Thoracic aorta (tissue), 2 donors: ENCODE data around the gene C16orf92. TPM values are rescaled to one million over a fixed set of nuclear protein-coding genes. Genes with fewer than 3 reads are reported as not detected.

Experiments used
- ATAC-seq: fragments of 150-250 bp; one replicate; pipeline ENCODE4 v1.8.0; 2017; ENCODE audit warnings: low read depth; ENCODE audit not compliant: insufficient number of reproducible peaks, low FRiP score
- DNase-seq: peaks from one replicate; pipeline ENCODE4 v3.0.0-alpha.2; 2020; ENCODE audit warnings: low spot score
- H3K27ac ChIP-seq, 2 donors: fragments of 200-600 bp; sonication (generic); 1 replicate in 1 of 2; 2 replicates in 1 of 2; pipeline ENCODE4 v1.5.1; 2016; ENCODE audit warnings: mild to moderate bottlenecking in 2 of 2, moderate library complexity in 2 of 2
- H3K27me3 ChIP-seq: fragments of 200-600 bp; sonication (generic); replicated peaks from 2 replicates; pipeline ENCODE4 v1.6.0; 2016; ENCODE audit warnings: mild to moderate bottlenecking; ENCODE audit not compliant: insufficient read depth
- H3K36me3 ChIP-seq: fragments of 200-600 bp; sonication (generic); one replicate; pipeline ENCODE4 v1.5.1; 2016
- H3K4me1 ChIP-seq, 2 donors: fragments of 200-600 bp; sonication (generic); 1 replicate in 1 of 2; 2 replicates in 1 of 2; pipeline versions ENCODE4 v1.5.1 to v1.6.0; 2016; ENCODE audit warnings: low read depth in 2 of 2, mild to moderate bottlenecking in 1 of 2; ENCODE audit not compliant: control insufficient read depth in 1 of 2
- H3K4me3 ChIP-seq: fragments of 200-600 bp; sonication (generic); 2 replicates; pipeline ENCODE4 v1.5.1; 2016; ENCODE audit warnings: mild to moderate bottlenecking
- H3K9me3 ChIP-seq: fragments of 200-600 bp; sonication (generic); 2 replicates; pipeline ENCODE4 v1.5.1; 2016
- total RNA-seq, 2 donors: library from RNA; depleted of rRNA; stranded (reverse); fragments of >200 nt; gene quantifications; one replicate each; pipeline versions ENCODE4 v1.1.0 to v1.2.3, GENCODE V29; 2016
- TF ChIP-seq, protein P1 (sequence below): fragments of 200-600 bp; sonication (generic); IDR thresholded peaks from one replicate; pipeline ENCODE4 v1.5.1; 2019; ENCODE audit warnings: antibody characterized with exemption

C16orf92 gene
- total RNA-seq, 2 donors from 2014 or later, result not detected

GRCh38 chr16:30068333-30068732, 45.3 kb downstream of the C16orf92 start:
- Histone ChIP-seq H3K27me3 (no peaks in the 10 kb centered on the region), H3K27ac (peak overlapping the region; percentile 20 to 44), H3K4me3 (no peak overlapping the region), H3K4me1 (peaks cover 27 to 49% of the 10 kb centered on the region in 2 donors), H3K9me3 (no peaks in the 10 kb centered on the region), H3K36me3 (peaks cover 53% of the 10 kb centered on the region)
- DNase-seq (no peak), ATAC-seq (no peak)
- TF ChIP-seq, protein P1, sequence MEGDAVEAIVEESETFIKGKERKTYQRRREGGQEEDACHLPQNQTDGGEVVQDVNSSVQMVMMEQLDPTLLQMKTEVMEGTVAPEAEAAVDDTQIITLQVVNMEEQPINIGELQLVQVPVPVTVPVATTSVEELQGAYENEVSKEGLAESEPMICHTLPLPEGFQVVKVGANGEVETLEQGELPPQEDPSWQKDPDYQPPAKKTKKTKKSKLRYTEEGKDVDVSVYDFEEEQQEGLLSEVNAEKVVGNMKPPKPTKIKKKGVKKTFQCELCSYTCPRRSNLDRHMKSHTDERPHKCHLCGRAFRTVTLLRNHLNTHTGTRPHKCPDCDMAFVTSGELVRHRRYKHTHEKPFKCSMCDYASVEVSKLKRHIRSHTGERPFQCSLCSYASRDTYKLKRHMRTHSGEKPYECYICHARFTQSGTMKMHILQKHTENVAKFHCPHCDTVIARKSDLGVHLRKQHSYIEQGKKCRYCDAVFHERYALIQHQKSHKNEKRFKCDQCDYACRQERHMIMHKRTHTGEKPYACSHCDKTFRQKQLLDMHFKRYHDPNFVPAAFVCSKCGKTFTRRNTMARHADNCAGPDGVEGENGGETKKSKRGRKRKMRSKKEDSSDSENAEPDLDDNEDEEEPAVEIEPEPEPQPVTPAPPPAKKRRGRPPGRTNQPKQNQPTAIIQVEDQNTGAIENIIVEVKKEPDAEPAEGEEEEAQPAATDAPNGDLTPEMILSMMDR, result no peak

- Histone ChIP-seq H3K27ac (peak overlapping the region; percentile 20 to 44), H3K9me3 (no peaks in the 10 kb centered on the region), H3K4me3 (no peak overlapping the region), H3K36me3 (peaks cover 53% of the 10 kb centered on the region), H3K4me1 (peaks cover 23 to 43% of the 10 kb centered on the region in 2 donors), H3K27me3 (no peaks in the 10 kb centered on the region)
- TF ChIP-seq, protein P1, result peak; percentile 34
- ATAC-seq, result no peak
- no peak for DNase-seq
Measured at GRCh38 chr16:30068750-30069610, 46.0 kb downstream of the C16orf92 start.

DNA sequence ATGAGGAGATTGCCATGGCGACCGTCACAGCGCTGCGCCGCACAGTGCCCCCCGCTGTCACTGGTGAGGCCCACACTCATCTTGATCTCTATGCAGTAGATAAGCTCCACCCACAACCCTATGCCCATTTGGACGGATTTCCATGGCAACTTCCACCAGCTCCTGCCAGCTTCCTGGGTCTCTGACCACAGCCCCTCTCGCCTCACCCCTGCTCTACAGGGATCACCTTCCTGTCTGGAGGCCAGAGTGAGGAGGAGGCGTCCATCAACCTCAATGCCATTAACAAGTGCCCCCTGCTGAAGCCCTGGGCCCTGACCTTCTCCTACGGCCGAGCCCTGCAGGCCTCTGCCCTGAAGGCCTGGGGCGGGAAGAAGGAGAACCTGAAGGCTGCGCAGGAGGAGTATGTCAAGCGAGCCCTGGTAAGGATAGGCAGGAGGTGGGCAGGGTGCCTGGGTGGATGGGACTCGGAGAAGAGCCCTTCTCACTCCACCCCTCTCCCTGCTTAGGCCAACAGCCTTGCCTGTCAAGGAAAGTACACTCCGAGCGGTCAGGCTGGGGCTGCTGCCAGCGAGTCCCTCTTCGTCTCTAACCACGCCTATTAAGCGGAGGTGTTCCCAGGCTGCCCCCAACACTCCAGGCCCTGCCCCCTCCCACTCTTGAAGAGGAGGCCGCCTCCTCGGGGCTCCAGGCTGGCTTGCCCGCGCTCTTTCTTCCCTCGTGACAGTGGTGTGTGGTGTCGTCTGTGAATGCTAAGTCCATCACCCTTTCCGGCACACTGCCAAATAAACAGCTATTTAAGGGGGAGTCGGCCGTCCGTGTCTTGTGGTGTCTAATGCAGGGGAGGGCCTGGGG, 46.8 kb downstream of the C16orf92 start:
- Histone ChIP-seq H3K4me3 (no peak overlapping the region), H3K27me3 (no peaks in the 10 kb centered on the region), H3K9me3 (no peaks in the 10 kb centered on the region), H3K27ac (no peak overlapping the region), H3K36me3 (peaks cover 53% of the 10 kb centered on the region), H3K4me1 (peaks cover 23 to 45% of the 10 kb centered on the region in 2 donors)
- ATAC-seq (no peak), DNase-seq (no peak)
- TF ChIP-seq, protein P1, result no peak

DNA sequence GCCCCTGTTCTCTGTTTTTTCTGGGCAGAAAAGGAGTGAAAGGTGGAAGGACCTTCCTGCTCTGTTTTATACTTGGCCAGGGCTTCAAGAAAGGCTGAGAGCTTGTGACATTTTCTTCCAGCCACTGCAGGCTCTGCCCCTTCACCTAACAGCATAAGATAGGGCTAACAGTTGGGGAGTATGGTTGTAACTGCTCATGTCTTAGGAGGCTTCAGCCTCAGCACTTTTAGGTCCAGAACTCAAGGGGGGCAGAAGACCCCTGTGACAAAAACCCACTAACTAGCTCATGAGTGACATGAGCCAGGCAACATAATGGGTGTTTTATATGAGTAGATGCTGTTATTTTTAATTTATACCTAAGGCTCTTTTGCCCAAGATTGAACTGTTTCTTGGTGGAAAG, 47.5 kb downstream of the C16orf92 start:
- peaks cover 27 to 51% of the 10 kb centered on the region in 2 donors for H3K4me1 ChIP-seq
- ATAC-seq (no peak), DNase-seq (no peak)
- H3K27ac ChIP-seq, result no peak overlapping the region
- TF ChIP-seq, protein P1, result no peak
- no peaks in the 10 kb centered on the region for H3K27me3 ChIP-seq
- H3K4me3 ChIP-seq, result no peak overlapping the region
- H3K36me3 ChIP-seq, result peaks cover 53% of the 10 kb centered on the region
- no peaks in the 10 kb centered on the region for H3K9me3 ChIP-seq

Other genes starting within 250 kb of the C16orf92 start
- not detected for gene ZG16, start 244.9 kb upstream of the C16orf92 start, total RNA-seq
- gene KIF22, start 232.4 kb upstream of the C16orf92 start, total RNA-seq, result 10 to 100 TPM; 11.4 to 15.2 TPM
- gene MAZ, start 216.7 kb upstream of the C16orf92 start, total RNA-seq, result 10 to 100 TPM; 73.0 to 99.4 TPM
- 10 to 100 TPM; 39.4 to 40.8 TPM for gene PRRT2, start 211.0 kb upstream of the C16orf92 start, total RNA-seq
- gene PAGR1, start 207.0 kb upstream of the C16orf92 start, total RNA-seq, result 10 to 100 TPM; 40.8 to 45.2 TPM
- 100 to 1,000 TPM; 175 to 190 TPM for gene MVP, start 202.7 kb upstream of the C16orf92 start, total RNA-seq
- gene CDIPT, start 160.0 kb upstream of the C16orf92 start, total RNA-seq, result 100 to 1,000 TPM in 1 of 2 donors, 10 to 100 TPM in 1; 92.1 to 107 TPM
- 1 to 10 TPM in 1 of 2 donors, under 1 TPM in 1; 0.63 to 1.4 TPM for gene SEZ6L2, start 123.6 kb upstream of the C16orf92 start, total RNA-seq
- gene ASPHD1, start 122.7 kb upstream of the C16orf92 start, total RNA-seq, result under 1 TPM in 1 of 2 donors, not detected in 1; 0.27 TPM
- gene KCTD13, start 97.0 kb upstream of the C16orf92 start, total RNA-seq, result 10 to 100 TPM; 29.2 to 37.1 TPM
- gene TMEM219, start 61.1 kb upstream of the C16orf92 start, total RNA-seq, result 100 to 1,000 TPM in 1 of 2 donors, 10 to 100 TPM in 1; 79.7 to 161 TPM
- 10 to 100 TPM; 54.6 to 55.0 TPM for gene TAOK2, start 49.3 kb upstream of the C16orf92 start, total RNA-seq
- 10 to 100 TPM in 1 of 2 donors, 1 to 10 TPM in 1; 6.1 to 17.7 TPM for gene HIRIP3, start 27.6 kb upstream of the C16orf92 start, total RNA-seq
- gene INO80E, start 27.0 kb upstream of the C16orf92 start, total RNA-seq, result 10 to 100 TPM; 67.4 to 81.8 TPM
- gene DOC2A, start 12.2 kb upstream of the C16orf92 start, total RNA-seq, result under 1 TPM in 1 of 2 donors, not detected in 1; 0.56 TPM
- gene TLCD3B, start 8.1 kb downstream of the C16orf92 start, total RNA-seq, result not detected
- gene ALDOA, start 42.6 kb downstream of the C16orf92 start, total RNA-seq, result 100 to 1,000 TPM; 569 to 841 TPM
- 10 to 100 TPM; 37.7 to 54.2 TPM for gene PPP4C, start 52.8 kb downstream of the C16orf92 start, total RNA-seq
- under 1 TPM in 1 of 2 donors, not detected in 1; 0.56 TPM for gene TBX6, start 68.7 kb downstream of the C16orf92 start, total RNA-seq
- gene YPEL3, start 73.0 kb downstream of the C16orf92 start, total RNA-seq, result 100 to 1,000 TPM in 1 of 2 donors, 10 to 100 TPM in 1; 69.2 to 105 TPM
- 1 to 10 TPM; 4.6 to 6.0 TPM for gene GDPD3, start 90.3 kb downstream of the C16orf92 start, total RNA-seq
- gene MAPK3, start 100.0 kb downstream of the C16orf92 start, total RNA-seq, result 100 to 1,000 TPM in 1 of 2 donors, 10 to 100 TPM in 1; 41.3 to 108 TPM
- 10 to 100 TPM; 78.1 to 87.8 TPM for gene CORO1A, start 160.4 kb downstream of the C16orf92 start, total RNA-seq
- gene BOLA2B, start 170.5 kb downstream of the C16orf92 start, total RNA-seq, result 100 to 1,000 TPM in 1 of 2 donors, 10 to 100 TPM in 1; 83.4 to 224 TPM
- gene SLX1A, start 170.7 kb downstream of the C16orf92 start, total RNA-seq, result 10 to 100 TPM; 20.1 to 43.6 TPM
- gene SULT1A3, start 176.1 kb downstream of the C16orf92 start, total RNA-seq, result 10 to 100 TPM; 11.1 to 15.6 TPM
- gene NPIPB13, start 225.3 kb downstream of the C16orf92 start, total RNA-seq, result 10 to 100 TPM in 1 of 2 donors, 1 to 10 TPM in 1; 6.5 to 14.0 TPM